Coronary artery (tissue), 2 donors: ENCODE measurements around the gene GRIP2.
A peak's percentile ranks its signal among the peaks of the same experiment; 100 is the strongest.

ENCODE experiments used
- DNase-seq: peaks from one replicate; pipeline ENCODE4 v3.0.0-alpha.2; 2017; ENCODE audit warnings: low spot score
- H3K27ac ChIP-seq, 2 donors: fragments of 200-600 bp; sonication (generic); one replicate each; pipeline ENCODE4 v1.5.1; 2016 to 2019
- H3K4me3 ChIP-seq: fragments of 200-600 bp; sonication (generic); 2 replicates; pipeline ENCODE4 v1.5.1; 2016; ENCODE audit warnings: mild to moderate bottlenecking, moderate library complexity
- TF ChIP-seq, protein P1 (sequence below): fragments of 200-600 bp; sonication (generic); IDR thresholded peaks from one replicate; pipeline ENCODE4 v1.5.1; 2019; ENCODE audit warnings: antibody characterized with exemption

GRIP2 gene

DNA sequence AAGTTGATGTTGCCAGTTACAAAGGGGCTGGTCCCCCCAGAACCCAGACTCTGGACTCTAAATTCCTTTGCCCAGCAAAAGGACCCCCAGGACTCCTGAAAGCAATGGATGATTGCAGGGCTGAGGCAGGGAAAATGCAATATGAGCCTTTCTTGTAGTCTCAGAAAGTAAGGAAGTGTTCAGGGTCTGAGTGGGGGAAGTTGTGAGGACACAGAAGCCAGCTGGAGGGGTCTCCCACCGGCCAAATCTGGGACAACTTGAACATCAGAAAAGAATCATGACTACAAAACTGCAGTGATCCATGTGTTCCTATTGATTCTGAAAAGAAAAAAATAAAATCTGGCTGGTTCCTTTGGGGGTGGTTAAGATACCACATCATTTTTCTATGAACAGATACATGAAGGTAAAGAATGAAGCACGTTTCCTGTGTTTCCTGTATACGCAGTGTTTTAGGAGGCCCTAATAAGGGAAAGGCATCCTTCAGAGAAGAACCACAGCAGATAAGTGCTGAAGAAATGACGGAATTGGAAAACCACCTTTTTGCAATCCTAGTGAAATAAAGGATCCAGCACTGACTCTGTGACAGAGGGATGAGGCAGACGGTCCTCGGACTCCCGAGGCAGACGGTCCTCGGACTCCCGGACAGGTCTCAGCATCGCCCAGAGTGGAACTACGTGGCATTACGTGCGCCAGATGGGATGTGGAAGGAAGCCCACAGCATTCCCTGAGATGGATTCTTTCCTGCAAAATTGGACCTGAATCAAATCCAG lies 22.2 kb upstream of the GRIP2 start:
- Histone ChIP-seq H3K27ac (no peak overlapping the region), H3K4me3 (no peak overlapping the region)
- TF ChIP-seq, protein P1, sequence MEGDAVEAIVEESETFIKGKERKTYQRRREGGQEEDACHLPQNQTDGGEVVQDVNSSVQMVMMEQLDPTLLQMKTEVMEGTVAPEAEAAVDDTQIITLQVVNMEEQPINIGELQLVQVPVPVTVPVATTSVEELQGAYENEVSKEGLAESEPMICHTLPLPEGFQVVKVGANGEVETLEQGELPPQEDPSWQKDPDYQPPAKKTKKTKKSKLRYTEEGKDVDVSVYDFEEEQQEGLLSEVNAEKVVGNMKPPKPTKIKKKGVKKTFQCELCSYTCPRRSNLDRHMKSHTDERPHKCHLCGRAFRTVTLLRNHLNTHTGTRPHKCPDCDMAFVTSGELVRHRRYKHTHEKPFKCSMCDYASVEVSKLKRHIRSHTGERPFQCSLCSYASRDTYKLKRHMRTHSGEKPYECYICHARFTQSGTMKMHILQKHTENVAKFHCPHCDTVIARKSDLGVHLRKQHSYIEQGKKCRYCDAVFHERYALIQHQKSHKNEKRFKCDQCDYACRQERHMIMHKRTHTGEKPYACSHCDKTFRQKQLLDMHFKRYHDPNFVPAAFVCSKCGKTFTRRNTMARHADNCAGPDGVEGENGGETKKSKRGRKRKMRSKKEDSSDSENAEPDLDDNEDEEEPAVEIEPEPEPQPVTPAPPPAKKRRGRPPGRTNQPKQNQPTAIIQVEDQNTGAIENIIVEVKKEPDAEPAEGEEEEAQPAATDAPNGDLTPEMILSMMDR: no peak
- no peak for DNase-seq

DNA sequence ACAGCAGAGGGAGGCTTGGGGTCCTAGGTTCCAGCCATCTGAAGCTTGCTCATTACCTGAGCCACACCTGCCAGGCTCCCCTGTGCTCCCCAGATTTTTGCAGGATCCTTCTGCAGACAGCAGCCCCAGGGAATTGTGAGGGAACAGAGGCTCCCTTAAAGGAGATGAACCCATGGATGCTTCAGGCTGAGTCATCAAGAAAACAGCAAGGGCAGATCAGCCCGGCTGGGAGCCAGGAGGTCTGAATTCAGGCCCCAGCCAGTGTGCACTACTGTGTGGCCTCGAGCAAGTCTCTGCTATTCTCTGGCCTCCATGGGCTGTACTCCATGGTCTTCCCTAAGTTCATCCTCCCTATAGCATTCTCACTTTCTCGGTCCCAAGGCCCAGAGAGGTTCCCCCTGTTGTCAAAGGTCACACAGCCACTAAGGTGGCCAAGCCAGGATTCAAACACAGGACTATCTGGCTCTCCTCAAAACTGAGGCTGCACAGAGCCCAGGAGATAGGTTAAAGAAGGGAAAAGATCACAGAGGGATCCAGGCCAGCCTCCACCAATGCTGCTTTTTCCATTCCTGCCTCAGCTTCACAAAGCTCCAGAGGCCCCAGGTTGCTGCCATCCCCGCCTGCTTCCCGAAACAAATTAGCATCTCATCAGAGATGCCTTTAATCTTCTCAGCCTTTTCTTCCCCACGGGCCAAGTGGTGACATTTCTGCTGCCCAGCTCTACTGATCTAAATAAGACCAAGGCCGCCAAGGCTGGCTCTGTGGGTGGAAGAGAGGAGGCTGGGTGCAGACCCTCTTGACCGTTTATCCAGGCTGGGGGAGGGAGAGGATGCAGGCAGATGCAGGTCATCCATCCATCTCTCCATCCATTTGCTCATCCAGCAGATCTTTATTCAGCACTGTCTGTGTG lies 21.2 kb upstream of the GRIP2 start:
- DNase-seq: no peak
- Histone ChIP-seq H3K4me3 (no peak overlapping the region), H3K27ac (no peak overlapping the region)
- TF ChIP-seq, protein P1: no peak

DNA sequence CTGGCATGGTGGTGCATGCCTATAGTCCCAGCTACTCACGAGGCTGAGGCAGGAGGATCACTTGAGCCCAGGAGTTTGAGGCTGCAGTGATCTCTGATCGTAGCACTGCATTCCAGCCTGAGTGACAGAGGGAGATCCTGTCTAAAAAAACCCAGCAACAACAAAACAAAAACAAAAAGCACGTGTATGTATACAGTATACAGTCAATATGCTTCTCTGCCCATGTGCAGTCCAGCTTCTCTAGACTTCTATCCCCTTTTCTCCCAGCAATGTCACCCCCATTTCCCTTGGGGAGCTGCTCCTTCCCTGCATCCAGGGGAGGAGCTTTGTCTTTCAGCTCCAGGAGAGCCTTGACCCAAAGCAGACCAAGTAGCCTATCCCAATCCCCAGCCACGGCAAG lies 20.0 kb upstream of the GRIP2 start:
- DNase-seq: no peak
- TF ChIP-seq, protein P1: no peak
- Histone ChIP-seq H3K27ac (no peak overlapping the region), H3K4me3 (no peak overlapping the region)

DNA sequence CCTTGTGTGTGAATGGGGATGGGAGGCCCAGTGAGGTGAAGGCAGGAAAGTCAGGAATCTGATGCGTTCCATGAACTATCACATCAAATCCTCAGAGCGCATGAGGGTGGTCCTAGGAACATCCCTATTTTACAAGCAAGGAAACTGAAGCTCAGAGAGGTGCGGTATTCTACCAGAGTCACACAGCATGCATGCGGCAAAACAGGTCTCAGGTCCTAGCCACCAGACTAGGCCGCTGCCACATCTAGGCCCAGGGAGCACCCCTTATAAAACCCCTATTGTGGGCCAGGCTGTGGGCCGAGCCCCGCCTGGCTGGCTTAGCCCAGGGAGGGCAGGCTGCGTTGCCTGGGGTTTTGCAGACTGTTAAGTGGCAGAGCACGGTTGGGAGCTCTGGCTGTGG lies 17.9 kb upstream of the GRIP2 start:
- TF ChIP-seq, protein P1: no peak
- H3K4me3 ChIP-seq: no peak overlapping the region
- no peak overlapping the region for H3K27ac ChIP-seq
- no peak for DNase-seq

DNA sequence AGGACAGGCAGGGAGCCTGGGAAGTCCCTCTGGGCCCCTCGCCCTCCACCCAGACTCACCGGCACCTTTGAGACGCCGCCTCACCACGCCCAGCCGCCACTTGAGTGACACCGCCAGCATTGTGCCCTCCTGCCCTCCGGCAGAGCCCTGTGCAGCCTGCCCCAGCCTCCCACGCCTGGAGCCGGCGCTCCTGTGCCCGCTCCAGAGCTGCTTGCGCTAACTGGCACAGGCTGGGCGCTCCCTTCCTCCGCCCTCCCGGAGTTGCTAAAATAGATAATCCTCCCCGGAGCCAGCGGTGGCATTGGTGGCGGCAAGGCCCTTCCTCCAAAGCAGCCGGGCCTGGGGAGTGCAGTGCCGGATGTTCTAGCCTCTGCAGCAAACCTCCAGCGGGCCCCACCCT lies 15.7 kb upstream of the GRIP2 start:
- Histone ChIP-seq H3K4me3 (peak overlapping the region; percentile 52), H3K27ac (no peak overlapping the region)
- TF ChIP-seq, protein P1: no peak
- DNase-seq: no peak

DNA sequence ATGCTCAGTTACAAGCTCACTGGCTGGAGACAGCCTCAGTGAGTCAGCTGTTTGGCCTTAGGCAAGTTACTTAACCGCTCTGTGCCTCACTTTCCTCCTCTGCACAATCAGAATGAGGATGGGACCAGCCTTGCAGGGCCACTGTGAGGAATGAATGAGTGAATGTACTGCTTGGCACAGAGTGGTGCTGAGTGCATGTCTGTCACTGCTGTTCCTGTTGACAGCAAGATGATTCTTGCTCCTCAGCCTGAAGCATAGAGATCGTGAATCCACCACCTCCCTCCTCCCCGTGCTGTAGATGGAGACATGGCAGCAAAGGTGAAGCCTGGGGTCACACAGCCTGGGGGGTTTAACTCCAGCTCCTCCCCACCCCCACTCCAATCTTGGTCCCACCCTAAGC lies 14.6 kb upstream of the GRIP2 start:
- Histone ChIP-seq H3K27ac (no peak overlapping the region), H3K4me3 (no peak overlapping the region)
- TF ChIP-seq, protein P1: no peak
- DNase-seq: no peak
